Measurements from ENCODE around the gene AGGF1. TPM values are rescaled to one million over a fixed set of nuclear protein-coding genes. Genes with fewer than 3 reads are reported as not detected.
"Not testable (repeated sequence)": the region's sequence is repeated elsewhere in the genome, so short reads cannot be mapped to it uniquely, and the experiment has no call there.

Gene AGGF1
- total and polyA plus RNA-seq, 7 experiments from 2014 or later, result 17.2 to 33.3 (median 29.2) TPM

- intact Hi-C loops (cut with micrococcal nuclease), result not testable (repeated sequence)
Observed at GRCh38 chr5:77080479-77080878, 50.3 kb downstream of the AGGF1 start.

DNA sequence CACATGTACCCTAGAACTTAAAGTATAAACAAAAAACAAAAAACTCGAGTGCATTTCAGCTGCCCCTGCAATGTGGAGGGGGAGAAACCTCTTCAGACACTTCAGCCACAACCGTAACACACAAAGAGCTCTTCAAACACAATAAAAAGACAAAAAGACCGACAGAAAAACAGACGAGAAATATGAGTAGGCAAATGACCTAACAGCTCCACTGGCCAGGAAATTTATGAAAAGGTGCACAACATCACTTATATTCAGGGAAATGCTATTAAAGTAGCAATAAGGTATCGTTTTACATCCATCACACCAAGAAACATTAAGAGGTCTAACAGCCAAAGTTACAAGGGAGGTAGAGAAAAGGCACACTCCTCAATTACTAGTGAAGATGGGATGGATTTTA is 50.7 kb downstream of the AGGF1 start:
- POLR2A ChIA-PET, result no interaction called here
- H3K27me3 ChIP-seq (ENCODE audit: control insufficient read depth in 2 of 2, insufficient read depth in 2 of 2, low read length in 2 of 2), result no peaks in the 10 kb centered on the region

More at GRCh38 chr5:77080479-77080878, 50.3 kb downstream of the AGGF1 start:
- H3K27me3 Mint-ChIP-seq; H3K36me3 ChIP-seq (ENCODE audit: control insufficient read depth in 2 of 3, insufficient read depth in 3 of 3, low read length in 3 of 3); H3K27me3 ChIP-seq (ENCODE audit: control insufficient read depth in 2 of 2, insufficient read depth in 2 of 2, low read length in 2 of 2); POLR2A ChIA-PET; H3K4me3 ChIP-seq (ENCODE audit: low read length); DNase-seq; ATAC-seq; H3K4me1 ChIP-seq (ENCODE audit: control insufficient read depth in 2 of 2, insufficient read depth in 2 of 2, low read length in 2 of 2); H3K9me3 ChIP-seq (ENCODE audit: control insufficient read depth in 2 of 3, low read length in 3 of 3); CTCF ChIA-PET; H3K27ac ChIP-seq (ENCODE audit: low read depth, low read length); H3K9me3 Mint-ChIP-seq: not testable (repeated sequence)
- Mint-ChIP-seq H3K27ac (peak overlapping the region in 1 of 9 donors; percentile 8), H3K4me1 (peaks cover 6 to 17% (median 11%) of the 10 kb centered on the region in 7 donors), H3K36me3 (peaks cover 0 to 16% (median 5%) of the 10 kb centered on the region in 5 donors), H3K4me3 (peak overlapping the region in 1 of 10 donors; percentile 65)

DNA sequence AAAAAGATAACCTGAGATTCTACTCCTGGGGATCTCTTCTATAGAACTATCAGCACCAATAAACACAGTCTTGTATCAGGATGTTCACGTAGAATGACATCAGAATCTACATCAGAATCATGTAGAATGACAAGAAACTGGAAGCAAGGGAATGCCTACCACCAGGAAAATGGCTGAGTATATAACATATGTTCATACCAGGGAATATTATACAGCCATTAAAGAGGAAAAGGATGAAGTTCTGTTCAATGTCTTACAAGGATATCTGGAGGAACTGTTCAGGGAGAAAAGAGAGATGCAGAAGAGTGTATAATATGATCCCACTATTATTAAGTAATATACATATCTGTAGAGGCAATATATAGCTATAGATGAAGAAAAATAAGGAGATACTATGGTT is 52.1 kb downstream of the AGGF1 start:
- ChIA-PET CTCF (interaction anchor here (1.1 kb wide), 1 partner anchor 10 kb away, joined by 3 read pairs; no protein-coding TSS in a partner anchor), POLR2A (no interaction called here)
- no peaks in the 10 kb centered on the region for H3K27me3 ChIP-seq (ENCODE audit: control insufficient read depth in 2 of 2, insufficient read depth in 2 of 2, low read length in 2 of 2)
- intact Hi-C loops (cut with micrococcal nuclease), result no loop called here
- H3K36me3 Mint-ChIP-seq, result peaks cover 0 to 16% (median 5%) of the 10 kb centered on the region in 5 donors
- H3K9me3 ChIP-seq (ENCODE audit: control insufficient read depth in 2 of 3, low read length in 3 of 3), result no peaks in the 10 kb centered on the region
- peaks cover 0 to 3% of the 10 kb centered on the region in 2 donors for H3K4me1 ChIP-seq (ENCODE audit: control insufficient read depth in 2 of 2, insufficient read depth in 2 of 2, low read length in 2 of 2)
- no peaks in the 10 kb centered on the region for H3K9me3 Mint-ChIP-seq
- H3K27ac ChIP-seq (ENCODE audit: low read depth, low read length), result no peak overlapping the region
- H3K27me3 Mint-ChIP-seq, result peaks cover 0 to 8% (median 0%) of the 10 kb centered on the region in 5 donors
- ATAC-seq (no peak), DNase-seq (no peak)
- no peaks in the 10 kb centered on the region for H3K36me3 ChIP-seq (ENCODE audit: control insufficient read depth in 2 of 3, insufficient read depth in 3 of 3, low read length in 3 of 3)
- no peak overlapping the region for H3K4me3 ChIP-seq (ENCODE audit: low read length)
- H3K4me1 Mint-ChIP-seq, result peaks cover 5 to 19% (median 12%) of the 10 kb centered on the region in 7 donors
- no peak overlapping the region for H3K4me3 Mint-ChIP-seq
- H3K27ac Mint-ChIP-seq, result no peak overlapping the region

More for the DNA sequence above, 50.7 kb downstream of the AGGF1 start:
- no peak overlapping the region for H3K27ac ChIP-seq (ENCODE audit: low read depth, low read length)
- intact Hi-C loops (cut with micrococcal nuclease), result no loop called here
- Mint-ChIP-seq H3K27me3 (peaks cover 0 to 2% (median 0%) of the 10 kb centered on the region in 5 donors), H3K4me1 (peaks cover 6 to 19% (median 10%) of the 10 kb centered on the region in 7 donors), H3K36me3 (peaks cover 0 to 16% (median 5%) of the 10 kb centered on the region in 5 donors), H3K9me3 (peaks cover 0 to 1% (median 0%) of the 10 kb centered on the region in 11 donors), H3K4me3 (no peak overlapping the region), H3K27ac (peak overlapping the region in 1 of 9 donors; percentile 8)
- H3K9me3 ChIP-seq (ENCODE audit: control insufficient read depth in 2 of 3, low read length in 3 of 3), result no peaks in the 10 kb centered on the region
- no peak for ATAC-seq
- CTCF ChIA-PET, result no interaction called here
- no peak overlapping the region for H3K4me3 ChIP-seq (ENCODE audit: low read length)
- no peak for DNase-seq
- H3K4me1 ChIP-seq (ENCODE audit: control insufficient read depth in 2 of 2, insufficient read depth in 2 of 2, low read length in 2 of 2), result peaks cover 3 to 4% of the 10 kb centered on the region in 2 donors
- H3K36me3 ChIP-seq (ENCODE audit: control insufficient read depth in 2 of 3, insufficient read depth in 3 of 3, low read length in 3 of 3), result no peaks in the 10 kb centered on the region

- Mint-ChIP-seq H3K27me3 (peaks cover 0 to 8% (median 0%) of the 10 kb centered on the region in 5 donors), H3K4me1 (peaks cover 5 to 21% (median 14%) of the 10 kb centered on the region in 7 donors), H3K27ac (peak overlapping the region in 1 of 9 donors; percentile 10), H3K9me3 (no peaks in the 10 kb centered on the region), H3K4me3 (no peak overlapping the region), H3K36me3 (peaks cover 0 to 16% (median 5%) of the 10 kb centered on the region in 5 donors)
- ChIA-PET POLR2A (no interaction called here), CTCF (interaction anchor here (1.1 kb wide), 1 partner anchor 11 kb away, joined by 3 read pairs; no protein-coding TSS in a partner anchor)
- H3K27ac ChIP-seq (ENCODE audit: low read depth, low read length), result no peak overlapping the region
- peaks cover 4 to 6% of the 10 kb centered on the region in 2 donors for H3K4me1 ChIP-seq (ENCODE audit: control insufficient read depth in 2 of 2, insufficient read depth in 2 of 2, low read length in 2 of 2)
- no peaks in the 10 kb centered on the region for H3K36me3 ChIP-seq (ENCODE audit: control insufficient read depth in 2 of 3, insufficient read depth in 3 of 3, low read length in 3 of 3)
- no peak overlapping the region for H3K4me3 ChIP-seq (ENCODE audit: low read length)
- ATAC-seq (no peak), DNase-seq (no peak)
- H3K9me3 ChIP-seq (ENCODE audit: control insufficient read depth in 2 of 3, low read length in 3 of 3), result no peaks in the 10 kb centered on the region
- intact Hi-C loops (cut with micrococcal nuclease), result no loop called here
- H3K27me3 ChIP-seq (ENCODE audit: control insufficient read depth in 2 of 2, insufficient read depth in 2 of 2, low read length in 2 of 2), result no peaks in the 10 kb centered on the region
Observed at GRCh38 chr5:77083088-77083487, 52.9 kb downstream of the AGGF1 start.

GRCh38 chr5:77086368-77086688 is 56.1 kb downstream of the AGGF1 start:
- peak in 1 of 9 donors; percentile 9 for DNase-seq
- peak overlapping the region; percentile 74 for H3K4me3 ChIP-seq (ENCODE audit: low read length)
- CTCF ChIA-PET, result interaction anchor here (0.7 to 1.4 kb wide), 3 partner anchors 8 to 133 kb away, joined by 3 to 4 read pairs (median 3); partner anchors contain the start of gene AGGF1
- H3K27ac ChIP-seq (ENCODE audit: low read depth, low read length), result peak overlapping the region; percentile 62
- no peaks in the 10 kb centered on the region for H3K36me3 ChIP-seq (ENCODE audit: control insufficient read depth in 2 of 3, insufficient read depth in 3 of 3, low read length in 3 of 3)
- Mint-ChIP-seq H3K27ac (peak overlapping the region in 8 of 9 donors; percentile 48 to 94 (median 84)), H3K4me1 (peaks cover 5 to 20% (median 17%) of the 10 kb centered on the region in 7 donors), H3K9me3 (peaks cover 0 to 2% (median 0%) of the 10 kb centered on the region in 11 donors), H3K27me3 (peaks cover 0 to 12% (median 5%) of the 10 kb centered on the region in 5 donors), H3K36me3 (peaks cover 0 to 14% (median 5%) of the 10 kb centered on the region in 5 donors), H3K4me3 (peak overlapping the region; percentile 85 to 96 (median 93))
- H3K27me3 ChIP-seq (ENCODE audit: control insufficient read depth in 2 of 2, insufficient read depth in 2 of 2, low read length in 2 of 2), result no peaks in the 10 kb centered on the region
- peaks cover 3 to 6% of the 10 kb centered on the region in 2 donors for H3K4me1 ChIP-seq (ENCODE audit: control insufficient read depth in 2 of 2, insufficient read depth in 2 of 2, low read length in 2 of 2)
- POLR2A ChIA-PET, result interaction anchor here (2.3 kb wide), 1 partner anchor 9 kb away, joined by 7 read pairs; no protein-coding TSS in a partner anchor
- no peaks in the 10 kb centered on the region for H3K9me3 ChIP-seq (ENCODE audit: control insufficient read depth in 2 of 3, low read length in 3 of 3)
- intact Hi-C loops (cut with micrococcal nuclease), result loop anchor here (1.0 to 2.0 kb wide), 5 partner anchors 56 to 406 kb away; partner anchors contain the start of genes AGGF1 (in 2 of the 2) and WDR41 (in 2 of the 2)
- no peak for ATAC-seq

DNA sequence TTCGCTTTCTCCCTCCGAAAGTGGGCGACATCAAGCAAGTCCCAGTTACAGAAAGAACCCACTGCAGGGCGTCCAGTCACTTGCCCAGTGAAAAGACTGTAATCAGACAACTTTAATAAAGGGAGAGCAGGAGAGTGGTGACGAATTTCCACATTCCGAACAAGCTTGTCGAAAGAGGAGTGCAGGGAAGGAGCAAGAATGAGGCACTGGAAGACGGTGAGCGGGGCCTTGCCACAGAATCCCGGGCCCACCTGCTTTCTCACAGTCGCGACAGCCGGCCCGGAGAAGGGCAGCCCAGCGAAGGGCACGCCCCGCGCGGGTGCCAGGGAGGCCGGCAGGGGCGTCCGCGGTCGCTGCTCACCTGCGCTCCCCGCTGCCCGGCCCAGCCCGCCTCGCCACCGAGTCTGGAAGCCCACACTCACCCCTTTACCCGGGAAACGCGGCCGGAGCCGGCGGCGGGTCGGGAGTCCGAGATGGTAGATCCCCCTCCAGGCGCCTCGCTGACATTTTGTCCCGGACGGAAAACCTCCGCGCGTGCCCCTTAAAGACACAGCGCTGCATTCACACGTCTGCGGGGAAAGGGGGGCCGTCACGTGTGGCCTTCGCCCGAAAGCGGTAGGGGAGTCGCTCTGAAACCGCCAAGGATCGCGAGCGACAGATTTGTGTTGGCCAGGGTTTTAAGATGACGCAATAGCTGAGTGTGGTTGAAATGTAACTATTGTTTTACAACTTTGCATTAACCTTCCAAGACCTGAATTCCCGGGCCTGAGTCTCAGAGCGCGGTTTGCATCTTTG is 56.7 kb downstream of the AGGF1 start, which contains the start of gene ZBED3:
Gene ZBED3, minus strand, starts transcription at position 597 of the 795 bp plus-strand sequence. CDS start 9,407 bp downstream, outside the sequence.
- Histone ChIP-seq H3K36me3 (ENCODE audit: control insufficient read depth in 2 of 3, insufficient read depth in 3 of 3, low read length in 3 of 3) (no peaks in the 10 kb centered on the region), H3K4me3 (ENCODE audit: low read length) (peak within 1 kb of the TSS; percentile 74), H3K27ac (ENCODE audit: low read depth, low read length) (peak within 1 kb of the TSS; percentile 62), H3K4me1 (ENCODE audit: control insufficient read depth in 2 of 2, insufficient read depth in 2 of 2, low read length in 2 of 2) (peaks cover 3 to 6% of the 10 kb centered on the region in 2 donors), H3K27me3 (ENCODE audit: control insufficient read depth in 2 of 2, insufficient read depth in 2 of 2, low read length in 2 of 2) (no peaks in the 10 kb centered on the region), H3K9me3 (ENCODE audit: control insufficient read depth in 2 of 3, low read length in 3 of 3) (no peaks in the 10 kb centered on the region)
- Mint-ChIP-seq H3K27me3 (peaks cover 0 to 12% (median 5%) of the 10 kb centered on the region in 5 donors), H3K36me3 (peaks cover 0 to 11% (median 4%) of the 10 kb centered on the region in 5 donors), H3K4me1 (peaks cover 5 to 20% (median 17%) of the 10 kb centered on the region in 7 donors), H3K27ac (peak within 1 kb of the TSS; percentile 59 to 94 (median 86)), H3K9me3 (peaks cover 0 to 2% (median 0%) of the 10 kb centered on the region in 11 donors), H3K4me3 (peak within 1 kb of the TSS; percentile 85 to 96 (median 93))
- intact Hi-C loops (cut with micrococcal nuclease), result loop anchor here (1.0 to 2.0 kb wide), 5 partner anchors 56 to 406 kb away; partner anchors contain the start of genes AGGF1 (in 2 of the 2) and WDR41 (in 2 of the 2)
- CTCF ChIA-PET, result interaction anchor here (1.4 to 1.6 kb wide), 2 partner anchors 9 to 10 kb away, joined by 3 to 5 read pairs; no protein-coding TSS in a partner anchor
- DNase-seq, result peak; percentile 33 to 76 (median 60)
- ATAC-seq, result peak; percentile 82
- POLR2A ChIA-PET, result interaction anchor here (1.7 to 2.3 kb wide), 2 partner anchors 9 to 56 kb away, joined by 7 to 9 read pairs; partner anchors contain the start of gene AGGF1
